ENCODE results near the gene YTHDC1.

YTHDC1 gene

GRCh38 chr4:68375667-68376559, 26.0 kb upstream of the YTHDC1 start:
- DNase-seq (ENCODE audit: insufficient read length, low spot score), result peak; percentile 26
- TF ChIP-seq POLR2A (IDR thresholded peaks at IDR 0.05; ENCODE audit: low read depth, low read length), result no peak
- TF ChIP-seq TAF1 (IDR thresholded peaks at IDR 0.05; ENCODE audit: low read depth, low read length), result no peak
- no peak for TF ChIP-seq POLR2AphosphoS5 (IDR thresholded peaks at IDR 0.05; ENCODE audit: low read depth, low read length)
- peak; percentile 95 for FAIRE-seq

DNA sequence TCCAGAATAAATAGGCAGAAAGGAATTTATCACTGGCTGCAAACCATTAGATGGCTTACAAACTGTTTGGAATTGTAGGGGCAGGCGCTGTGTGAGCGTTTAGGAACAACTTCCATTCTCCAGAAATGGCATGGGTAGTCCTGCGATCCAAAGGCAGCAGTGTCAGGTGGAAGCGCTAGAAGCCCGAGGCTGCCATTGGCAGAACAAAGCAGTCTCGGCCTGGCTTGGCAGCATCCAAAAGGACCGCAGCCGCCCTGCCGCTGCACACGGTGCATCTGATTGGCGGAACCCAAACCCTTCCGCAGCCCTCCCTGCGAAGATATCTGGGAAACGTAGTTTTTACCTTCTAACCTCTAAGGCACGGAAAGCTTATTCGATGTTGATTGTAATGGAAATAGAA, 23.6 kb upstream of the YTHDC1 start:
- TF ChIP-seq SPI1 (IDR thresholded peaks at IDR 0.05; ENCODE audit: low read depth, low read length), result no peak
- no peak for TF ChIP-seq PAX5 (IDR thresholded peaks at IDR 0.05; ENCODE audit: insufficient read depth, low read length, severe bottlenecking)
- no peak for TF ChIP-seq POU2F2 (IDR thresholded peaks at IDR 0.05; ENCODE audit: low read depth, low read length)
- TF ChIP-seq TAF1 (IDR thresholded peaks at IDR 0.05; ENCODE audit: low read depth, low read length), result no peak
- no peak for TF ChIP-seq POLR2A (IDR thresholded peaks at IDR 0.05; ENCODE audit: low read depth, low read length)
- TF ChIP-seq POLR2AphosphoS5 (IDR thresholded peaks at IDR 0.05; ENCODE audit: low read depth, low read length), result no peak
- DNase-seq (ENCODE audit: insufficient read length, low spot score) (no peak), FAIRE-seq (no peak)

DNA sequence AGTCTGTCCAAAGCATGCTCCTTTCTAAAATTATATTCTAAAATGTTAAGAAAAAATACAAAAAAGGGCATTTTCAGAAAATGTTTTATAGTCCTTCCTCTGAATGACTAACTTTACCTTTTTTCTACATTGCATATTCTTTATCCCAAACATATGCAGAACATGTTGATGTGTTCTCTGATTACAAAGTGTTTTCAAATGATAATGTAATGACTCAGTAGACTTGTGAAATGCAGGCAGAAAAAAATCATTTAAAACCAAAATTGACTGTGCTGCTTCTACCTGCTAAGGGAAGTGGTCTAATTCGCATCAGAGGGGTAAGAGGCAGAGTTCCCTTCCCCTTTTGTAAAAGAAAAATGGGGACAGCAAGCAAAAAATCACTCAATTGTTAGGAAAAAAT, 22.7 kb upstream of the YTHDC1 start:
- TF ChIP-seq PAX5 (IDR thresholded peaks at IDR 0.05; ENCODE audit: insufficient read depth, low read length, severe bottlenecking) (no peak), POLR2A (IDR thresholded peaks at IDR 0.05; ENCODE audit: low read depth, low read length) (no peak), TAF1 (IDR thresholded peaks at IDR 0.05; ENCODE audit: low read depth, low read length) (no peak), POU2F2 (IDR thresholded peaks at IDR 0.05; ENCODE audit: low read depth, low read length) (no peak)
- DNase-seq (ENCODE audit: insufficient read length, low spot score) (no peak), FAIRE-seq (no peak)

DNA sequence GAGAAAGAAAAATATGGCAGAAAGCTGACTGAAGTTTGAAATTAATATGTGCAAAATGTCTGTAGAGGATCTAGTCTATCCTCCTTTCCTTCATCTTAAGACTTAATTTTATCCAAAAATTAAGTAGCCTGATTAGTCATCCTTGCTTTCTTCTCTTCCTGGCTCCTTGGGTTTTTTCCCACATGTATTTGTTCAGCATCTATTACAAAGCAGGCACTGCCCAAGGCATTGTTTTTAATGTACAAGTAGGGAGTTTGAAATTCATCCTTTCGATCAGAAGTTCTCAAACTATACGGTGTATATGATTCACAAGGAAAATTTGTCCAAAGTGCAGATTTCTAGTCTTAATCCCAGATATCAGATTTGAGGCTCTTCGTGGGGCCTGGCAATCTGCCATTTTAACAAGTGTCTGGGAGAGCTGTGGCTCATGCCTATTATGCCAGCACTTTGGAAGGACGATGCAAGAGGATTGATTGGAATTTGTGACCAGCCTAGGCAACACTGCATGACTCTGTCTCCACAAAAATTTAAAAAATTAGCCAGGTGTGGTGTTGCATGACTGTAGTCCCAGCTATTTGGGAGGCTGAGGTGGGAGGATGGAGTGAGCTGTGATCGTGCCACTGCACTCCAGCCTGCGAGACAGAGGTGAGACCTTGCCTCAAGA, 19.4 kb upstream of the YTHDC1 start:
- TF ChIP-seq PAX5 (IDR thresholded peaks at IDR 0.05; ENCODE audit: insufficient read depth, low read length, severe bottlenecking) (no peak), POLR2A (IDR thresholded peaks at IDR 0.05; ENCODE audit: low read depth, low read length) (no peak), SPI1 (IDR thresholded peaks at IDR 0.05; ENCODE audit: low read depth, low read length) (no peak), POU2F2 (IDR thresholded peaks at IDR 0.05; ENCODE audit: low read depth, low read length) (no peak), TAF1 (IDR thresholded peaks at IDR 0.05; ENCODE audit: low read depth, low read length) (no peak), POLR2AphosphoS5 (IDR thresholded peaks at IDR 0.05; ENCODE audit: low read depth, low read length) (no peak)
- DNase-seq (ENCODE audit: insufficient read length, low spot score) (no peak), FAIRE-seq (no peak)

- FAIRE-seq, result no peak
- no peak for DNase-seq (ENCODE audit: insufficient read length, low spot score)
- TF ChIP-seq TAF1 (IDR thresholded peaks at IDR 0.05; ENCODE audit: low read depth, low read length), result no peak
Measured at GRCh38 chr4:68368691-68369131, 18.8 kb upstream of the YTHDC1 start.

DNA sequence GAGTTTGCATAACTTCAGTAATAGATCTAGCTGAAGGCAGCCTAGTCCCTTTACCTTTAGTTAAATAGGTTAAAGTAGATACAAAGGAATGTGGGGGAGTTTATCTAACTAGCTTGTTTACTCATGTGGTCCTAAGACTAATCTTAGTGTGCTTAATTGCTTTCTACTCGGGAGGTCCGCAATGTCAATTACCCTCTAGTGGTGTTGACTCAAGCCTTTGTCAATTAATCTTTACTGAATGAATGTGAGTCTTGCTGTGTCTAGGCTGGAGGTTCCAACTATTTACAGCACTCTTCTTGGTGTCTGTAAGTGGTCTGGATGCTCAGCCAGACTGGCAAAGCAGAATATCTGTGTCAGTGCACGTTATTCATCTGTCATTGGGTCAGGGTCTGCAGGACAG, 17.9 kb upstream of the YTHDC1 start:
- DNase-seq (ENCODE audit: insufficient read length, low spot score), result no peak
- no peak for FAIRE-seq
- no peak for TF ChIP-seq POLR2A (IDR thresholded peaks at IDR 0.05; ENCODE audit: low read depth, low read length)
- TF ChIP-seq POU2F2 (IDR thresholded peaks at IDR 0.05; ENCODE audit: low read depth, low read length), result no peak
- TF ChIP-seq SPI1 (IDR thresholded peaks at IDR 0.05; ENCODE audit: low read depth, low read length), result no peak

- TF ChIP-seq SPI1 (IDR thresholded peaks at IDR 0.05; ENCODE audit: low read depth, low read length) (no peak), TAF1 (IDR thresholded peaks at IDR 0.05; ENCODE audit: low read depth, low read length) (no peak), POLR2A (IDR thresholded peaks at IDR 0.05; ENCODE audit: low read depth, low read length) (no peak), POLR2AphosphoS5 (IDR thresholded peaks at IDR 0.05; ENCODE audit: low read depth, low read length) (no peak), POU2F2 (IDR thresholded peaks at IDR 0.05; ENCODE audit: low read depth, low read length) (no peak)
- DNase-seq (ENCODE audit: insufficient read length, low spot score) (no peak), FAIRE-seq (no peak)
Measured at GRCh38 chr4:68366600-68366999, 16.7 kb upstream of the YTHDC1 start.

GRCh38 chr4:68365068-68365467, 15.2 kb upstream of the YTHDC1 start:
- FAIRE-seq, result no peak
- no peak for TF ChIP-seq POLR2A (IDR thresholded peaks at IDR 0.05; ENCODE audit: low read depth, low read length)
- TF ChIP-seq SPI1 (IDR thresholded peaks at IDR 0.05; ENCODE audit: low read depth, low read length), result no peak
- TF ChIP-seq POU2F2 (IDR thresholded peaks at IDR 0.05; ENCODE audit: low read depth, low read length), result no peak
- TF ChIP-seq TAF1 (IDR thresholded peaks at IDR 0.05; ENCODE audit: low read depth, low read length), result no peak
- TF ChIP-seq PAX5 (IDR thresholded peaks at IDR 0.05; ENCODE audit: insufficient read depth, low read length, severe bottlenecking), result no peak
- no peak for TF ChIP-seq POLR2AphosphoS5 (IDR thresholded peaks at IDR 0.05; ENCODE audit: low read depth, low read length)
- no peak for DNase-seq (ENCODE audit: insufficient read length, low spot score)

- FAIRE-seq, result no peak
- no peak for DNase-seq (ENCODE audit: insufficient read length, low spot score)
- TF ChIP-seq TAF1 (IDR thresholded peaks at IDR 0.05; ENCODE audit: low read depth, low read length) (no peak), PAX5 (IDR thresholded peaks at IDR 0.05; ENCODE audit: insufficient read depth, low read length, severe bottlenecking) (no peak), POLR2AphosphoS5 (IDR thresholded peaks at IDR 0.05; ENCODE audit: low read depth, low read length) (no peak), SPI1 (IDR thresholded peaks at IDR 0.05; ENCODE audit: low read depth, low read length) (no peak), POU2F2 (IDR thresholded peaks at IDR 0.05; ENCODE audit: low read depth, low read length) (no peak), POLR2A (IDR thresholded peaks at IDR 0.05; ENCODE audit: low read depth, low read length) (no peak)
Measured at GRCh38 chr4:68361146-68361589, 11.3 kb upstream of the YTHDC1 start.
